GM12892 (cell line): ENCODE data around the gene NT5C.

Experiments
- POLR2A ChIP-seq: IDR thresholded peaks from 2 replicates; pipeline ENCODE4 v1.6.1; 2011; ENCODE audit warnings: low read depth, low read length, control low read depth
- POLR2AphosphoS5 ChIP-seq: IDR thresholded peaks from 2 replicates; pipeline ENCODE4 v1.6.1; 2011; ENCODE audit warnings: low read depth, low read length, control low read depth
- TAF1 ChIP-seq: IDR thresholded peaks from 2 replicates; pipeline ENCODE4 v1.6.1; 2011; ENCODE audit warnings: low read depth, mild to moderate bottlenecking, control low read depth, low read length, borderline replicate concordance

GRCh38 chr17:75098861-75099260, 32.7 kb downstream of the NT5C start:
- TF ChIP-seq POLR2A (no peak), TAF1 (no peak), POLR2AphosphoS5 (no peak)
